ELF-1 (cell line): Measurements from ENCODE around the gene DXO.
"Not testable (repeated sequence)": the region's sequence is repeated elsewhere in the genome, so short reads cannot be mapped to it uniquely, and the experiment has no call there.

Source experiments
- DNase-seq: peaks from one replicate; pipeline ENCODE4 v3.0.0-alpha.2; 2016; ENCODE audit warnings: low read depth, low spot score

DXO gene

GRCh38 chr6:31980195-31980876, 8.4 kb upstream of the DXO start:
- not testable (repeated sequence) for DNase-seq

- no peak for DNase-seq
Observed at GRCh38 chr6:31979238-31979898, 7.4 kb upstream of the DXO start.

GRCh38 chr6:31978831-31979230, 6.9 kb upstream of the DXO start:
- no peak for DNase-seq

GRCh38 chr6:31977816-31978431, 6.0 kb upstream of the DXO start:
- no peak for DNase-seq

GRCh38 chr6:31976065-31976464, 4.1 kb upstream of the DXO start:
- DNase-seq = not testable (repeated sequence)

DNA sequence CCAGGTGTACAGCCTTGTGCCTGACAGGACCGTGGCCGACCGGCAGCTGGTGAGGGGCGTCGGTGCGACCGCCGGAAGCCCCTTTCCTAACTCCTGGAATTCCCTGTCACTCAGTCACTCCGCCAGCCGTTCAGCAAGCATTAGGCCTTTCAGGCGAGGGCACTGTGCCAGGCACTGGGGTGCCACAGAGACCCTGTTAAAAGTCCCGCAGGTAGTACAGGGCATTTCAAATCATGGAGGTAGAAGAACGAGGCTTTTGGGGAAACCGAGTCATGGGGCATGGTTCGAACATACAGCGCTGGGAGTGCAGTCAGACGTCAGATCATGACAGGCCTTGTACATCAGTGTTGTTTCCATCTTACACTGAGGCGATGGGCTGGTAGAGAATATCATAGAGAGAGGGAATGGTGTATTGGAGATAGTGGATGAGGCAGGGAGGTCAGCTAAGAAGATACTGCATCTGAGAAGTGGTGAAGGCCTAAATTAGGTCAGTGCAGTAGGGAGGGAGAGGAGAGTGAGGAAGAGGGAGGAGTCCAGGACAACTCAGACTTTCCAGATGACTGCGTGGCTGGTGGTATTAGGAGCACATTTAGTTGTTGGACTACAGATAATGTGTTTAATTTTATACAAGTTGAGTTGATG, 892 bp upstream of the DXO start:
- DNase-seq = no peak

DNA sequence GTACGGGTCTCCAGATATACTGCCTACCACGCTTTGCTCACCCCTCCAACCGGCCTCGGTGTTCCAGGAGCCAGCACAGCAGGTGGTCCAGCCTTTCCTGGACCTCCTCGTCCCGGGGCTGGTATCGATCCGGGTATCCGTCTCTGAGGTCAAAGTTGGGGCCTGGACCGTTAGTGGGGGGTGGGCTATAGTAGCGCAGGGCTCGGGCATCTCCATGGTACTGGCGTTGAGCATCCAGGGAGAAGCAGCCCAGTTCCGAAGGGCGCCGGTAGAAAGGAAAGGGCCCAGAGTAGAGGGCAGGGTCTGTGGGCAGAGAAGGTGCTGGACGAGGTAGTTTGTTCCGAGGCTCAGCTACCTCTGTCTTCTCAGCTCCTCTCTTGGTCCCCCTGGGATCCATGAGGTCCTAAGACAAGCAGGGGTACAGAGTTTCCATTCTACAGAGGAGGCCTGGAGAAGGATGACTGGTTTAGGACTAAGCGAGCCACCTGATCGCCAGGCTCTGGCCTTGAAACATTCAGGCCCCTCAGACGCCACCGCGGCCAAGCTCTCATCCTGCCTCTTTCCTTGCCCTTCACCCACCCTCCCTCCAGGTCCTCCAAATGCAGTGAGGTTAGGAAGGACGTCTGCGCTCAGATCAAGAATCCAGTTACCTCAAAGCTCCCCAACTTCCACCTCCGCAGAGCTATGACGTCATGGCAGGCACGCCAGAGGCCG, 502 bp downstream of the DXO start:
- DNase-seq = no peak

DNA sequence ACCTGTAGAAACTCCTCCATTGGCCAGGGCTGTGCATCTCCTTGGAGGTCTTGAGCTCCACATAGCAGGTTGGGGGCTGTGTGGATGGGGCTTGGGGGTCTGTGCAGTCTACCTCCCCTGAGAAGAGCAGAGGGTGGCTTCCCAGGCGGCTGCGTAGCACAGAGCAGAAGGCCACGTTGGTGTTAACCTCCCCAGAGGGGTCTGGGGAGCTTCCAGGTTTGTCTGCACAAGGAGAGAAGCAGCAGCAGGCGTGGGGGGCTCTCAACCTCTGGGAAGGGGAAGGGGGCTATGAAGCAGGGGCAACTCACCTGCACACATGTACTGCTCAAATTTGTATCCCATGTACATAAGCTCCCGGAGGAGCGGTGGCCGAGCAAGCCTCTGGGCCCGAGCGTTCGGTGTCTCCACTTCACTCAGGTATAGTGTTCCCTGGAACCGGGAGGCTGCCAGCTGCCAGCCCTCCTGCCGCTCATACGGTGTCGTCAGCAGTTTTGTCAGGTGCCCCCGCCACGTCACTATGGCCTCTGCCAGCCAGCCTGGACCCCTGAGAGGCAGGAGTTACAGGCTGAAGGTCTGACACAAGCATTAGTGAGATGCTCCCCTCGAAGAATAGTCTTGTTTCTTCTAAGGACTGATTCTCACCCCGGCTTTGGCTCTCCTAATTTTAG, 1.2 kb downstream of the DXO start:
- no peak for DNase-seq

DNA sequence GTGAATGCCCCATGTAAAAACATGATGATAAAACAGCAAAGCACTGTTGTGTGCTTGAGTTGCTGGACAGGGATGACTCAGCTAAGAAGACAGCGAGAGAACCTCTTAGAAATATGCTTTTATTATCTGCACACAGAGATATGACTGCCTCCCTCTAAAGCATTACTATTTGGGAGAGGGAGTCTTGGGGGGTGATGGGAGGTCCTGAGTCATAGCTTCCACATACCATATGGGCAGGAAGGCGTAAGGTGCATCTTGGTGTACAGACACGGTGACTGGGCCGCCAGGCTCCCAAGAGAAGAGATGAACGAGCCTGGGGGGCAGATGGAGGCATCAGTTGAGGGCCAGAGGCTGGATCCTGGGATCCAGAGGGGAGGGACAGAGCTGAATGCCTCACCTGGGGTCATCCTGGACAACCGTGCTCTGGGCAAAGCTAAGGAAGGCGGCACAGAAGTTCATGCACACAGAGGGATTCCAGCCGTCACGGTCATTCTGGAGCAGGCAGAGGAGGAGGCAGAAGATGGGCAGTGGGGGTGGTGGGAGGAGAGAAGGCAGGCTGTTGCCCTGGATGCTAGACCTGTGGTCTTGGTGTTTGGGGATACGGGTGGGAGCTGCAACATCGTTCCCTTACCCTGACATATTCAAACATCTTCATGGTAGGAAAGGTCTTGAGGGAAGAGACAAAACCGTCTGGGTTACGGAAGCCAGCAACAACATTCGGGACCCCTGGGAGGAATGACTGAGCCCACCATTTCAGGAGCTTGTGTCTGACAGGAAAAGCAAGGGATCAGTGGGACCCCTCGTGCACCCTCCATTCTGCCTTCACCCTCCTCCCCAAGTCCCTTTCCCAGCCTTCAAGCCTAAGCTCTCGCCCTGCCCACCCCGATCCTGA, 2.0 kb downstream of the DXO start:
- DNase-seq = no peak

- no peak for DNase-seq
Observed at GRCh38 chr6:31968791-31969711, 2.9 kb downstream of the DXO start.

DNA sequence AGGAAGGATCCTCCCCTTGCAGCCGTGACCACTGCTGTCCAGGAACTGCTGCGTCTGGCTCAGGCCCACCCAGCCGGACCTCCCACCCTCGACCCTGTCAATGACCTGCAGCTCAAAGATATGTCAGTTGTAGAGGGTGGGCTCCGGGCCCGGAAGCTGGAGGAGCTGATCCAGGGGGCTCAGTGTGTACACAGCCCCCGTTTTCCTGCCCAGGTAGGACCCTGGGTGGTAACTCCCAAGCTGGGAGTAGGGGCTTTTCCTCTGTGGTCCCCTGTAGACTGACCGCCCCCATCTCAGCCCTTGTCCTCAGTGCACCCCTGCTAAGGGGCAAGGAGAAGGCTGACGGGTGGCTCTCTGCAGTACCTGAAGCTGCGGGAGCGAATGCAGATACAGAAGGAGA, 3.6 kb downstream of the DXO start:
- no peak for DNase-seq

DNA sequence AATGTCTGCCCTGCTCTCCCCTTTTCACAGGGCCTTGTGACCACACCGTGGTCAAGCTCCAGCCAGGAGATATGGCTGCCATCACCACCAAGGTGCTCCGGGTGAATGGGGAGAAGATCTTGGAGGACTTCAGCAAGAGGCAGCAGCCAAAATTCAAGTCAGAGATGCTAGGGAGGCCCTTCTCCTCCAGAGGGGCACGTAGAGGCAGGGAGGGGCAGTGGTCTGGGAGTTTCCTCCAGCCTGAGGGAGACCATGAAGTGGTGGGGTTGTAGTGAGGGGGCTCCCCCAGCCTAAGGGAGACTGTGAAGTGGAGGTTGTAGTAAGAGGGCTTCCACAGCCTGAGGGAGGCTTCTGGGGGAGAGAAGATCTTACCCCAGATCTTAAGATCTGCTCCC, 4.0 kb downstream of the DXO start:
- no peak for DNase-seq

DNA sequence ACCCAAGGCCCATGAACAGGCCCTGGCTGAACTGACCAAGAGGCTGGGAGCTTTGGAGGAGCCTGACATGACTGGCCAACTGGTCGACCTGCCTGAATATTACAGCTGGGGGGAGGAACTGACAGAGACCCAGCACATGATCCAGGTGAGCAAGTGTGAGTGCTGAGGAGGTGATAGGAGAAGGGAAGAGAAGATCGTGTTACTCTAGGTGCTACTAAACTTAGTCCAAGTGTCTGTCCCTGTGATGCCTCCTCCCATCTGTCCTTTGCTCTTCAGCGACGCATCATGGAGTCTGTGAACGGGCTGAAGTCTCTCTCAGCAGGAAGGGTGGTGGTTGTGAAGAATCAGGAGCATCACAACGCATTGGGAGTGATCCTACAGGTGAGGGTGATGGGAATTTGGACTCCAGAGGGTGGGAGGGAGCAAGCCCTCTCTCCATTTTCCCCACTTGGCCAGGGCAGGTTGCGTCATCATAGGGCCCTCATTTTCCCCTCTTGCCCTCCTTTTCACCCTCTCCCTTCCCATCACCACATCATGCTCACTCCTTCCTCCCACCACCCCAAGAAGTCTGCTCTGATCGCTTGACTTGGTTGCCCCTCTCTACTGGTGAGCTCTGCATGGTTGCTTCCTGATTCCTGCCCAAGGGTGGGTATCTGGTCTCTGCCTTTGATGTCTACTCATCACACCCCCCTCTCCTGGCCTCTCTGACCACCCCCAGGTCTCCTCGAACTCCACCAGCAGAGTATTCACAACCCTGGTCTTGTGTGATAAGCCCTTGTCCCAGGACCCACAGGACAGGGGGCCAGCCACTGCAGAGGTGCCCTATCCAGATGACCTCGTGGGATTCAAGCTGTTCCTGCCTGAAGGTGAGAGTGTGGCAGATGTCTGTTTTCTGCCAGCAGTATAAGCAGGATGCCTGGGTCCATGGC, 4.7 kb downstream of the DXO start:
- DNase-seq = no peak

DNA sequence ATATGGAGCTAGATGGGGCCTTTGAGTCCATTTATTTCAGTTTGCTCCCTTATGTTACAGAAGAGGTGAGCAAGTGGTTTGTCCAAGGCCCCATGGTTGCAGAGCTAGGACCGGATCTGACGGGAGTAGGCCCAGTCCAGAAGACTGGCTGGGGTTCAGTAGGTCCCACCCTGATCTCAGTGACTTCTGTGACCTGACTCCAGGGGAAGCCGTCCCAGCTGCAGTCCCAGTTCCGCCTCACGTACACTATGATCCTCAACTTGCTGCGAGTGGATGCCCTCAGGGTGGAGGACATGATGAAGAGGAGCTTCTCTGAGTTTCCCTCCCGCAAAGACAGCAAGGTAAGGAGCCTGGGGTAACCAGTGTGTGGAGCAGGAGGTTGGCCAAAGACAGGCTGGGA, 5.4 kb downstream of the DXO start:
- no peak for DNase-seq

- no peak for DNase-seq
Observed at GRCh38 chr6:31965700-31966099, 6.2 kb downstream of the DXO start.

DNA sequence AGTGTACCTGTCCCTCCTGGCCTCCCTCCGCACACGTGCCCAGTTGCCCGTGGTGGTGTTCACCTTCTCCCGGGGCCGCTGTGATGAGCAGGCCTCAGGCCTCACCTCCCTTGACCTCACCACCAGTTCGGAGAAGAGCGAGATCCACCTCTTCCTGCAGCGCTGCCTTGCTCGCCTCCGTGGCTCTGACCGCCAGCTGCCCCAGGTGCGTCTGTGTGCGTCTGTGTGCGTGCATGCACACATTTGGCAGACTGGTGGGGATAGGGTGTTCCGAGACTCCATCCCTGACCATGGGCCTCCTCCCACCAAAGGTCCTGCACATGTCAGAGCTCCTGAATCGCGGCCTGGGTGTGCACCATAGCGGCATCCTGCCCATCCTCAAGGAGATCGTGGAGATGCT, 8.0 kb downstream of the DXO start:
- no peak for DNase-seq

DNA sequence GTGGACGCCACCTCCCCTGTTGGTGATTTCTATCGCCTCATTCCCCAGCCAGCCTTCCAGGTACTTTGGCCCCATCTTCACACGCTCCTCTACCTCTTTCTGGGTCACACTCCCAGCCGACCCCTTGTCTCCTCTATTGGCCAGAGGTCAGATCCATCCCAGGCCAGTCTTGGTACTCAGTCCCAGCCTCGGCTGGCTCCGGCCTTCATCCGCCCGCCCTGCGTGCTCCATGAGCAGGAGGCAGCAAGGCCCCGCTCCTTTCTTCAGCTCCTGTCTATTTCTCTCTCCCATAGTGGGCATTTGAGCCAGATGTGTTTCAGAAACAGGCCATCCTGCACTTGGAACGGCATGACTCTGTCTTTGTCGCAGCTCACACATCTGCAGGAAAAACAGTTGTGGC, 10.3 kb downstream of the DXO start:
- no peak for DNase-seq
